AG04450 (cell line): ENCODE results near the gene ZFP57. TPM values are rescaled to one million over a fixed set of nuclear protein-coding genes. Genes with fewer than 3 reads are reported as not detected.
A peak's percentile ranks its signal among the peaks of the same experiment; 100 is the strongest.

Experiments
- CTCF ChIA-PET: fragments of 300-600, 350-600 bp; formaldehyde crosslinking; extraction: SDS; loops from one replicate; lab custom pipeline; 2022; ENCODE audit warnings: antibody characterized with exemption, inconsistent platforms; lab: Charles Lee
- POLR2A ChIA-PET: fragments of 350-600 bp; formaldehyde crosslinking; extraction: SDS; loops from one replicate; lab custom pipeline; 2021; ENCODE audit warnings: antibody characterized with exemption, inconsistent platforms; lab: Yijun Ruan, JAX
- DNase-seq: peaks from one replicate; pipeline ENCODE4 v3.0.0-alpha.2; 2011; ENCODE audit warnings: low read depth, low spot score
- H3K27ac ChIP-seq: one replicate; pipeline ENCODE4 v1.5.1; 2012; ENCODE audit warnings: low read depth, low read length, control low read depth
- H3K27me3 ChIP-seq: one replicate; pipeline ENCODE4 v1.6.0; 2012; ENCODE audit warnings: low read length; ENCODE audit not compliant: control insufficient read depth, insufficient read depth
- H3K4me3 ChIP-seq: 2 replicates; pipeline ENCODE4 v1.5.1; 2011; ENCODE audit warnings: mild to moderate bottlenecking, low read depth, low read length, control low read depth
- H3K9me3 ChIP-seq: 2 replicates; pipeline ENCODE4 v1.5.1; 2012; ENCODE audit warnings: low read length; ENCODE audit not compliant: control insufficient read depth, insufficient read depth
- polyA plus RNA-seq: library from polyadenylated mRNA; depleted of rRNA; stranded (reverse); fragments of >200 nt; gene quantifications from 2 replicates; pipeline ENCODE4 v1.2.3, GENCODE V29; 2011
- TF ChIP-seq, protein P1 (sequence below): IDR thresholded peaks from 2 replicates; pipeline ENCODE4 v1.5.1; 2011; ENCODE audit warnings: low read depth, low read length, control low read depth, inconsistent platforms

Gene ZFP57
- polyA plus RNA-seq, 1 experiment, result not detected

- POLR2A ChIA-PET, result no interaction called here
- TF ChIP-seq, protein P1, sequence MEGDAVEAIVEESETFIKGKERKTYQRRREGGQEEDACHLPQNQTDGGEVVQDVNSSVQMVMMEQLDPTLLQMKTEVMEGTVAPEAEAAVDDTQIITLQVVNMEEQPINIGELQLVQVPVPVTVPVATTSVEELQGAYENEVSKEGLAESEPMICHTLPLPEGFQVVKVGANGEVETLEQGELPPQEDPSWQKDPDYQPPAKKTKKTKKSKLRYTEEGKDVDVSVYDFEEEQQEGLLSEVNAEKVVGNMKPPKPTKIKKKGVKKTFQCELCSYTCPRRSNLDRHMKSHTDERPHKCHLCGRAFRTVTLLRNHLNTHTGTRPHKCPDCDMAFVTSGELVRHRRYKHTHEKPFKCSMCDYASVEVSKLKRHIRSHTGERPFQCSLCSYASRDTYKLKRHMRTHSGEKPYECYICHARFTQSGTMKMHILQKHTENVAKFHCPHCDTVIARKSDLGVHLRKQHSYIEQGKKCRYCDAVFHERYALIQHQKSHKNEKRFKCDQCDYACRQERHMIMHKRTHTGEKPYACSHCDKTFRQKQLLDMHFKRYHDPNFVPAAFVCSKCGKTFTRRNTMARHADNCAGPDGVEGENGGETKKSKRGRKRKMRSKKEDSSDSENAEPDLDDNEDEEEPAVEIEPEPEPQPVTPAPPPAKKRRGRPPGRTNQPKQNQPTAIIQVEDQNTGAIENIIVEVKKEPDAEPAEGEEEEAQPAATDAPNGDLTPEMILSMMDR, result peak; percentile 76
- no peaks in the 10 kb centered on the region for H3K9me3 ChIP-seq
Measured at GRCh38 chr6:29651413-29652197, 29.3 kb downstream of the ZFP57 start.

DNA sequence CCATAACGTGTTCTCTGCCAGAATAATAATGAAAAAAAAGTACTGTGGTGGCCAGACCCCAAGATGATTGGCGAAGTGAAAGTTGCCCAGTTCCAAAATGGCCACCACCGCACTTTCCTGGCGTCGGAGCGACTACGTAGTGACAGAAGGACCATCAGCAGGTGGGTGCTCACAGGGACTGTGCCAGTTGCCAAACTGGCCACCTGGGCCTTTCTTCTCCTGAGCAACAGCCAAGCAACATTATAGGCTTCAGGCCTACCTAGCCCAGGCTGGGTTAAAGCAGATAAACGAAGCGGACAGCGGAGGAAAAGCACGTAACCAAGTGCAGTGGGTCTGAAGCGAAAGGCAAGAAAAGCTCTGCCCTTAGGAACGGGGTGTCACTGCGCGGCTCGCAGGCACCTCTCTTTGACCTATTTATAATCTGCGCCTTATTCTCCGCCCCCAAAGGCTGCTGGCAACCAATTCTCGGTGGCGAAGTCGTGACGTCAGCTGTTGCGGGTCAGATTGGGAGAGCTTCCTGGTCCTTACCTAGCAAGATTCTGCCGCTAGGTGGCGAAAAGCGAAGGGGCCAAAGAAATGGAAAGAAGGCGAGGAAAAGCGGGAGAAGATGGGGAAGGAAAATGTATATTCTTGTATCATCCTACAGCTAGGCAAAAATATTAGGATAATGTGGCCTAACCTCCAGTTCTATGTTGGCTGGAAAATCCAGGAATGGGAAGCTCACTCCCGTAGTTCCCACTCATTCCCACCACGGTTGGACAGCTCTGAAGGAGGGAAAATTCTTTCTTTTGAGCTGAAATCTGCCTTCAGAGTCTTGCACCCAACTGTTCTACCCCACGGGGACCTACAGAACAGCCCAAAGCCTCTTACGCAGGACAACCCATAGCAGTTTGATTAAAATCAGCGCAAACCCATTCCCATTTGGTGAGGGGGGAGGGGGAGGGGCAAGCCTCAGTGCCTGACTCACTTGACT, 31.0 kb downstream of the ZFP57 start:
- H3K9me3 ChIP-seq, result no peaks in the 10 kb centered on the region
- H3K27me3 ChIP-seq, result peaks cover 3% of the 10 kb centered on the region
- peak overlapping the region; percentile 43 for H3K27ac ChIP-seq
- DNase-seq, result peak; percentile 86
- CTCF ChIA-PET, result interaction anchor here (0.6 to 9.0 kb wide), 46 partner anchors 9 to 1432 kb away, joined by 3 to 281 read pairs (median 3); partner anchors contain the start of gene GABBR1
- TF ChIP-seq, protein P1, result peak; percentile 92
- H3K4me3 ChIP-seq, result peak overlapping the region; percentile 66
- POLR2A ChIA-PET, result interaction anchor here (0.9 to 1.6 kb wide), 2 partner anchors 17 to 21 kb away, joined by 3 to 12 read pairs; partner anchors contain the start of gene GABBR1

More at GRCh38 chr6:29651413-29652197, 29.3 kb downstream of the ZFP57 start:
- DNase-seq, result no peak
- CTCF ChIA-PET, result interaction anchor here (0.5 to 9.0 kb wide), 18 partner anchors 11 to 383 kb away, joined by 3 to 281 read pairs (median 6); partner anchors contain the start of gene GABBR1
- no peak overlapping the region for H3K4me3 ChIP-seq
- no peak overlapping the region for H3K27ac ChIP-seq
- peaks cover 4% of the 10 kb centered on the region for H3K27me3 ChIP-seq

DNA sequence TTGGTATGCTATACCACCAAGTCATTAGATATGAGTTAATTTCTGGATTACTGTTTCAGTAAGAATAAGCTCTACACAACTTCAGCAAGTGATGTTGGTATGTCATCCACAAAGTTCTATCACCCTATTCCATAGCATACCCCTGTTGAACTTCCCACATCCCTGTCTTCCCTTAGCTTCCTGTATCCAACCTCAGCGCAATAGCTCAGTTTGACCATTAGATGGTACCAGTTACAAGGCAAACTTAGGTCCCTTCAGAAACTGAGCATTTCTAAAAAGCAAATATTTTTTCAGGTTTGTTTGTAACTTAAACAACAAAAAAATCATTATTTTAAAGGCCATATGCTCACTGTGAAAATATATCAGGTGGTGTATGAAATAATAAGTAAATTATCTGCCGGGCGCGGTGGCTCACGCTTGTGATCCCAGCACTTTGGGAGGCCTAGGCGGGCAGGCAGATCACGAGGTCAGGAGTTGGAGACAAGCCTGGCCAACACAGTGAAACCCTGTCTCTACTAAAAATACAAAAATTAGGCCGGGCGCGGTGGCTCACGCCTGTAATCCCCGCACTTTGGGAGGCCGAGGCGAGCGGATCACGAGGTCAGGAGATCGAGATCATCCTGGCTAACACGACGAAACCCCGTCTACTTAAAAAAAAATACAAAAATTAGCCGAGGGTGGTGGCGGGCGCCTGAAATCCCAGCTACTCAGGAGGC, 32.9 kb downstream of the ZFP57 start:
- CTCF ChIA-PET, result interaction anchor here (0.5 to 9.0 kb wide), 11 partner anchors 8 to 239 kb away, joined by 3 to 281 read pairs (median 5); partner anchors contain the start of gene GABBR1
- no peaks in the 10 kb centered on the region for H3K9me3 ChIP-seq

GRCh38 chr6:29641430-29642148, 39.4 kb downstream of the ZFP57 start:
- CTCF ChIA-PET, result interaction anchor here (1.6 to 11.2 kb wide), 2 partner anchors 10 to 13 kb away, joined by 4 to 200 read pairs; no protein-coding TSS in a partner anchor

More for the DNA sequence above, 32.9 kb downstream of the ZFP57 start:
- no peak overlapping the region for H3K4me3 ChIP-seq
- TF ChIP-seq, protein P1, result peak; percentile 77
- no peak overlapping the region for H3K27ac ChIP-seq
- no peak for DNase-seq
- H3K27me3 ChIP-seq, result no peaks in the 10 kb centered on the region
- POLR2A ChIA-PET, result interaction anchor here (1.0 kb wide), 1 partner anchor 15 kb away, joined by 3 read pairs; the partner anchor contains the start of gene GABBR1

More at GRCh38 chr6:29641430-29642148, 39.4 kb downstream of the ZFP57 start:
- POLR2A ChIA-PET, result no interaction called here
- Histone ChIP-seq H3K27me3 (no peaks in the 10 kb centered on the region), H3K27ac (no peak overlapping the region), H3K9me3 (no peaks in the 10 kb centered on the region), H3K4me3 (no peak overlapping the region)
- DNase-seq, result no peak
- TF ChIP-seq, protein P1, result no peak
